HG02798 (cell line): ENCODE measurements around the gene CPM.

Source experiments
- ATAC-seq: cut with Tn5 transposase; IDR thresholded peaks from one replicate; pipeline ENCODE4 v1.9.1; 2021; ENCODE audit warnings: mild to moderate bottlenecking; ENCODE audit not compliant: unreplicated experiment, poor library complexity

CPM gene

GRCh38 chr12:68957273-68957672 lies 24.3 kb upstream of the CPM start:
- no peak for ATAC-seq

GRCh38 chr12:68956466-68956865 lies 23.5 kb upstream of the CPM start:
- ATAC-seq, result no peak

GRCh38 chr12:68954811-68955210 lies 21.8 kb upstream of the CPM start:
- no peak for ATAC-seq

- no peak for ATAC-seq
Observed at GRCh38 chr12:68953536-68953935, 20.6 kb upstream of the CPM start.

GRCh38 chr12:68951652-68952051 lies 18.7 kb upstream of the CPM start:
- no peak for ATAC-seq

DNA sequence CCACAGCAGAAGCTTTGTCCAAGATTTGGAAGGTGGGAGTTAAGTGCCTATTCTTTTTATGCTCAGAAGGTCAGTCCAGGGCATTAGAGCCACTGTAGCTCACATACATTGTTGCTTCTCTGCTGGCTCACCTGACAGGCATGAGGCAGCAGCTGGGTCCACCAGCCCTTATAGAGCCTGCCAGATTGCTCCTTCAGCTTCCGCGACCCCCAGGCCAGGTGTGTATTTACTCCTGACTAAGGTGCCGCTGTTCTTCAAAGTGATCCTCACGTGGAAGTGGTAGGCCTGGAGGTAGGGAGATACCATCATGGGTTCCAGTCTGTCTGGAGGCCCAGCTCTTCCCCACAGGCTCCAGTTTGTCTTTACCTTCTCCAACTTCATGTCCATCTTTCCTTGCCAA lies 17.5 kb upstream of the CPM start:
- ATAC-seq, result no peak

GRCh38 chr12:68945255-68945654 lies 12.3 kb upstream of the CPM start:
- ATAC-seq, result no peak

- ATAC-seq, result no peak
Observed at GRCh38 chr12:68944296-68945076, 11.5 kb upstream of the CPM start.

DNA sequence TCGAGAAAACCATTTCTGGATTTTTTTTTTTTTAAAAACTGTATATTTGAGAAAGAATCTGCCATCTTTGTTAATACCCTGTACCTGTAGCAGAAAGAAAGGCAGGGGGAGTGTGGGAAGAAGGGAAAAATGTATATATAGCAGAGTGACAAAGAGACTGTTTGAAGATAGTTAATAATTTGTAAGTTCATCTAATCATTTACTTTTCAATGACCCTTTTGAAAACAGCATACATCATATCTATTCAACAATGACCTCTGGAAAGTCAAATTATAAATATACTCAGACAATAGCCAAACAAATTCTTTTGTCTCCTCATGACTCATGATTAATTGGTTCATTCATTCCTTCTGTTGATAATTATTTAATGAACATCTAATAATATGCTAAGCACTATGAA lies 10.9 kb upstream of the CPM start:
- no peak for ATAC-seq

DNA sequence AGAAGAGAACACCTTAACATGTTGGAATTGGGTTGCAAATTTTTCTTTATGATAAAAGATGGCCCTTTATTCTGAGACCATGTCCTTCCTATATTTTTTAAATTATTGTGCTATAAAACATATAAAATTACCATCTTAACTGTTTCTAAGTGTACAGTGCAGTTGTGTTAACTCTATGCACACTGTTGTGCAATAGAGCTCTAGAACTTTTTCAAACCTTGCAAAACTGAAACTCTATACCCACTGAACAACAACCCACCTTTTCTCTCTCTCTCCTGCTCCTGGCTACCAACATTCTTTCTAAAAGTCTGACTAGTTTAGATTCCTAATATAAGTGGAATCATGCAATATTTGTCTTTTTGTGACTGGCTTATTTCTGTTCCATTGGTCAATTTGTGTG lies 7.8 kb upstream of the CPM start:
- no peak for ATAC-seq

GRCh38 chr12:68939505-68939904 lies 6.5 kb upstream of the CPM start:
- no peak for ATAC-seq

GRCh38 chr12:68934392-68934791 lies 1.4 kb upstream of the CPM start:
- ATAC-seq, result no peak

DNA sequence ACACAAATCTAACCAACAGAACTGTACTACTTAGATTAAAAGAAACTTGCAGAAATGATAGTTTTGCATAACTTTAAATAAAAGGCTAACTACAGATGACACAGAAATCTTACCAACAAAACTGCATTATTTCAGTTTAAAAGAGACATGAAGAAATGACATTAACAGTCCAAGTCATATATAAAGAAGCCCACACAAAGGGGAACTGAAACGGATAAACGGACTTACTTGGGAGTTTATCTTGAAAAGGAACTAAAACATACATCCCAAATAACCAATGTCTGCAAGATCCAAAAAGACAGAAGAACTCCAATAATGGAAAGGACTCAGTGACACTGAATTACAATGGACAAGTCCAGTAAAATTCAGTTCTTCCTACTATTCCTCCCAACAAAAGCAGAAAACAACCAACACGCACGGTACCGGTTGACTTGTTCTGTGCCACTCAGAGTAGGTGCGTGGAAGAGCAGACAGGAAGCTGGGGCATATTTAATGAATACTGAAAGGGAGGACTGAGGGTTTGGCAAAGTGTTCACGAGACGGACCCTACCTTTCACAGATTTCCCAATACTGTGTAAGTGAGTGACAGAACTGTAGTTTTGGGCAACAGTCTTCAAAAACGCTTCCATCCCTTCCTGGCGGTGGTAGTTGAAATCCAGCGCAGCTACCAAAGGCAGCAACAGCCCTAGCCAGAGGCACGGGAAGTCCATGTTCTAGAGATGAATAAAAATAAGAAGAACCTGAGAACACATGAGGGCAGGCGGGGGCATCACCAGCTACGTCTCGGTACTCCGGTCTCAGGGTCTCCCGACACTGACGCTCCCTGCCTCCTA lies 627 bp downstream of the CPM start:
- ATAC-seq, result peak; percentile 38

- no peak for ATAC-seq
Observed at GRCh38 chr12:68930178-68930577, 2.8 kb downstream of the CPM start.

GRCh38 chr12:68924546-68924945 lies 8.4 kb downstream of the CPM start:
- ATAC-seq, result no peak

DNA sequence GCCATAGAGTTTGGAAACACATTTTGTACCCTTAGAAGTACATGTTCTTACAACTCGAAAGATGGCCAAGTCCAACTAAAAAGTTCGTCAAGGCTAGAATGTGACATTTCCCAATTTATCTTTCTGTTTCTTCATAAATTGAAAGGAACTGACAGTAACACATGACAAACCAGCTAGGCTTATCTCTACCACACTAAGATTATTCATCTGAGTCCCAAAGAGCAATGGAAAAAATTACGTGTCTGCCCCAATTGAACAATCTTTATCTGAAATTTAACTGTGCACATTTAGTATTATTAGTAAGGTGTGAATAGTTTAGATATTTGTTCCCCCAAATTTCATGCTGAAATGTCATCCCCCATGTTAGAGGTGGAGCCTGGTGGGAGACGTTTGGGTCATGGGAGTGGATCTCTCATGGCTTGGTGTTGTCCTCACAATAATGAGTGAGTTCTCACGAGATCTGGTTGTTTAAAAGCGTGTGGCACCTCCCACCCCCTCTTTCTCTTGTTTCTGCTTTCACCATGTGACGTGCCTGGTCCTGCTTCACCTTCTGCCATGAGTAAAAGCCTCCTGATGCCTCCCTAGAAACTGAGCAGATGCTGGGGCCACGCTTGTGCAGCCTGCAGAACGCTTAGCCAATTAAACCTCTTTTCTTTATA lies 13.3 kb downstream of the CPM start:
- ATAC-seq, result no peak

- no peak for ATAC-seq
Observed at GRCh38 chr12:68918960-68919359, 14.0 kb downstream of the CPM start.

DNA sequence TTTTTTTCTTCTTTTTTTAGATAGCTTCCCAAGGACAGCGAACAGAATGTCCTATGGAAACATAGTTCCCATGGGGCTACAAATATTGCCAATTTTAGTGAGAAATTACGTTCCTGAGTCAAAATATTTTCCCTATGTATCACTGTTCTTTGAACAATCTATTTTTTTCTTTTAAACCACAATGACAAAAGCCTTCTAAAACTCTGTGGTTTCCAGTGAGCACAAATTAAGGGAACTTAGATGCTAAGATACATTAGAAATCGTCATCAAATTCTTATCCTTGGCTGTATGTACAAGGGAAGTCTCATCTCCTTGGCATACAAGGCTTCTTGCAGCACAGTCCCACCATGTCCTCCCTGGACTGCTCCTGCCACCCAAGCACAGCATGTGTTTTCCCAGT lies 17.9 kb downstream of the CPM start:
- no peak for ATAC-seq

DNA sequence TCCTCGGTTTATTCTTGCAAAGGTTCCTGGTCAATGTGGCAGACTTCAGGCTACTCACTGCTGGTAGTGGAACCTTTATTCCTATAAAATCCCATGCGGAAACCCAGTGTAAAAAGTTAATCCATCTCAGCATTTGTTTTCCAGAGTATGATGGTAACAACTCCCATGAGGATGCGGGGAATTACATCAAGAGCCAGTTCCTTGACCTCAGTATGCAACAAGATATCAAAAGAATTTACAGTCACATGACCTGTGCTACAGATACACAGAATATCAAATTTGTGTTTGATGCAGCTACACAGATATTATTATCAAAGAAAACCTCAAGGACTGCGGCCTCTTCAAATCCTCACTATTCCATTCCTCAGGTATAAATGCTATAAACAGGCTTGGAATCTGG lies 19.3 kb downstream of the CPM start:
- no peak for ATAC-seq

GRCh38 chr12:68912916-68913315 lies 20.1 kb downstream of the CPM start:
- ATAC-seq, result no peak

- no peak for ATAC-seq
Observed at GRCh38 chr12:68911197-68911718, 21.7 kb downstream of the CPM start.
